Epidermal melanocyte (primary cell): ENCODE results near the gene RRP12.
"Not testable (repeated sequence)": the region's sequence is repeated elsewhere in the genome, so short reads cannot be mapped to it uniquely, and the experiment has no call there.

Experiments used
- DNase-seq: peaks from one replicate; pipeline ENCODE4 v3.0.0; 2011; ENCODE audit warnings: low spot score; ENCODE audit not compliant: insufficient read length

RRP12 gene

GRCh38 chr10:97400665-97401454 is at the start of gene RRP12:
Gene RRP12 (minus strand): TSS chr10:97401340. CDS start chr10:97401231, 109 bp downstream.
- peak; percentile 99 for DNase-seq

GRCh38 chr10:97450828-97451227 is 49.7 kb upstream of the RRP12 start:
- DNase-seq, result no peak

GRCh38 chr10:97445722-97446639 is 44.8 kb upstream of the RRP12 start, which contains the start of the genes EXOSC1 and ZDHHC16:
Gene EXOSC1 (minus strand): TSS chr10:97446006. CDS start chr10:97445985, 21 bp downstream.
Gene ZDHHC16 (plus strand): TSS chr10:97446175. CDS start chr10:97451676, 5,501 bp downstream.
- peak; percentile 99 for DNase-seq

GRCh38 chr10:97445357-97445721 is 44.2 kb upstream of the RRP12 start:
- no peak for DNase-seq

GRCh38 chr10:97444212-97444611 is 43.1 kb upstream of the RRP12 start:
- DNase-seq, result no peak

- DNase-seq, result no peak
Observed at GRCh38 chr10:97442277-97442676, 41.1 kb upstream of the RRP12 start.

GRCh38 chr10:97435211-97435610 is 34.1 kb upstream of the RRP12 start:
- DNase-seq, result no peak

- no peak for DNase-seq
Observed at GRCh38 chr10:97434557-97434956, 33.4 kb upstream of the RRP12 start.

GRCh38 chr10:97434055-97434454 is 32.9 kb upstream of the RRP12 start:
- DNase-seq, result no peak

- DNase-seq, result no peak
Observed at GRCh38 chr10:97428572-97428981, 27.4 kb upstream of the RRP12 start.

- no peak for DNase-seq
Observed at GRCh38 chr10:97427571-97428179, 26.5 kb upstream of the RRP12 start.

GRCh38 chr10:97426776-97427570 is 25.8 kb upstream of the RRP12 start:
- no peak for DNase-seq

GRCh38 chr10:97425964-97426775 is 25.0 kb upstream of the RRP12 start, which contains the start of gene PGAM1:
Gene PGAM1 (plus strand): TSS chr10:97426191. CDS start chr10:97426308, 117 bp downstream.
- DNase-seq, result peak; percentile 98

- DNase-seq, result not testable (repeated sequence)
Observed at GRCh38 chr10:97423757-97424098, 22.6 kb upstream of the RRP12 start.

- no peak for DNase-seq
Observed at GRCh38 chr10:97416565-97416964, 15.4 kb upstream of the RRP12 start.

- DNase-seq, result no peak
Observed at GRCh38 chr10:97412891-97413304, 11.8 kb upstream of the RRP12 start.

GRCh38 chr10:97411406-97411805 is 10.3 kb upstream of the RRP12 start:
- no peak for DNase-seq

GRCh38 chr10:97408496-97408992 is 7.4 kb upstream of the RRP12 start:
- DNase-seq, result no peak

GRCh38 chr10:97407952-97408248 is 6.8 kb upstream of the RRP12 start:
- DNase-seq, result no peak
